ENCODE results near the gene FCN2.

Gene FCN2

GRCh38 chr9:134867917-134868750, 12.5 kb upstream of the FCN2 start:
- in situ Hi-C loops (cut with HindIII; ENCODE audit: low sequenced_read_pairs): no loop called here

GRCh38 chr9:134868751-134869553, 11.7 kb upstream of the FCN2 start:
- in situ Hi-C loops (cut with HindIII; ENCODE audit: low sequenced_read_pairs): no loop called here

- in situ Hi-C loops (cut with HindIII; ENCODE audit: low sequenced_read_pairs): no loop called here
Measured at GRCh38 chr9:134869554-134870300, 10.9 kb upstream of the FCN2 start.

- in situ Hi-C loops (cut with HindIII; ENCODE audit: low sequenced_read_pairs): no loop called here
Measured at GRCh38 chr9:134870301-134870694, 10.3 kb upstream of the FCN2 start.

GRCh38 chr9:134870746-134871662, 9.6 kb upstream of the FCN2 start:
- in situ Hi-C loops (cut with HindIII; ENCODE audit: low sequenced_read_pairs): no loop called here

GRCh38 chr9:134871697-134872340, 8.8 kb upstream of the FCN2 start:
- in situ Hi-C loops (cut with HindIII; ENCODE audit: low sequenced_read_pairs): no loop called here

- in situ Hi-C loops (cut with HindIII; ENCODE audit: low sequenced_read_pairs): no loop called here
Measured at GRCh38 chr9:134872482-134873231, 8.0 kb upstream of the FCN2 start.

- in situ Hi-C loops (cut with HindIII; ENCODE audit: low sequenced_read_pairs): no loop called here
Measured at GRCh38 chr9:134875371-134875770, 5.2 kb upstream of the FCN2 start.

- in situ Hi-C loops (cut with HindIII; ENCODE audit: low sequenced_read_pairs): no loop called here
Measured at GRCh38 chr9:134877541-134877940, 3.1 kb upstream of the FCN2 start.

GRCh38 chr9:134879664-134880483, 736 bp upstream of the FCN2 start:
- in situ Hi-C loops (cut with HindIII; ENCODE audit: low sequenced_read_pairs): no loop called here

GRCh38 chr9:134881313-134881670, 682 bp downstream of the FCN2 start:
- in situ Hi-C loops (cut with HindIII; ENCODE audit: low sequenced_read_pairs): no loop called here

GRCh38 chr9:134882204-134882785, 1.7 kb downstream of the FCN2 start:
- in situ Hi-C loops (cut with HindIII; ENCODE audit: low sequenced_read_pairs): no loop called here

- in situ Hi-C loops (cut with HindIII; ENCODE audit: low sequenced_read_pairs): no loop called here
Measured at GRCh38 chr9:134883040-134883782, 2.6 kb downstream of the FCN2 start.

- in situ Hi-C loops (cut with HindIII; ENCODE audit: low sequenced_read_pairs): no loop called here
Measured at GRCh38 chr9:134884492-134884891, 3.9 kb downstream of the FCN2 start.

GRCh38 chr9:134885001-134885678, 4.5 kb downstream of the FCN2 start:
- in situ Hi-C loops (cut with HindIII; ENCODE audit: low sequenced_read_pairs): no loop called here

- in situ Hi-C loops (cut with HindIII; ENCODE audit: low sequenced_read_pairs): no loop called here
Measured at GRCh38 chr9:134885679-134886412, 5.2 kb downstream of the FCN2 start.
